SU-DHL-6 (cell line): Measurements from ENCODE around the gene CNTN4.

Source experiments
- EZH2phosphoT487 ChIP-seq: fragments of 200-600 bp; sonication (generic), shearing (Covaris generic); conservative IDR thresholded peaks from 2 replicates; pipeline ENCODE4 v1.6.1; 2018; ENCODE audit warnings: mild to moderate bottlenecking, antibody characterized with exemption, low read length, moderate library complexity, mixed read lengths
- TF ChIP-seq, protein P1 (sequence below): fragments of 200-600 bp; sonication (generic); IDR thresholded peaks from one replicate; pipeline ENCODE4 v1.5.1; 2017; ENCODE audit warnings: antibody characterized with exemption, mild to moderate bottlenecking, low read length, moderate library complexity; ENCODE audit not compliant: insufficient read depth, poor library complexity, severe bottlenecking

DNA sequence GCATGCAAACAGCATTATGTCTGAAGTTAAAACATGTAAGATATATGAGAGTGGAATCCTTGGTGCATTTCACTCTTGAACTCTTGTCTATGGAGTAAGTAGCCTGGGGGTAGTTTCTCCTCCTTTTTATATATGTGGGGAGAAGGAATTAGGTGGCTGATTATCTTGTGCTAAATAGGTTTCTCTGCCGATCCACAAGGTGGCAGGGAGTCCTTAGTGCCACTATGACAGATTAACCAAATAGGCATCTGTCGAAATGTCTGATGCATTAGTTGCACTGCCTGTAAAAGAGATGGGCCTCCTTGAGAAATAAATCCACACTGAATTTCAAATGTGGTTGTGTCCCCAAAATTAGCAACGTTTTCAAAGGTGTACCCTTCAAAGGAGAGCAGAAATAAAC lies 170.1 kb downstream of the CNTN4 start:
- TF ChIP-seq, protein P1, sequence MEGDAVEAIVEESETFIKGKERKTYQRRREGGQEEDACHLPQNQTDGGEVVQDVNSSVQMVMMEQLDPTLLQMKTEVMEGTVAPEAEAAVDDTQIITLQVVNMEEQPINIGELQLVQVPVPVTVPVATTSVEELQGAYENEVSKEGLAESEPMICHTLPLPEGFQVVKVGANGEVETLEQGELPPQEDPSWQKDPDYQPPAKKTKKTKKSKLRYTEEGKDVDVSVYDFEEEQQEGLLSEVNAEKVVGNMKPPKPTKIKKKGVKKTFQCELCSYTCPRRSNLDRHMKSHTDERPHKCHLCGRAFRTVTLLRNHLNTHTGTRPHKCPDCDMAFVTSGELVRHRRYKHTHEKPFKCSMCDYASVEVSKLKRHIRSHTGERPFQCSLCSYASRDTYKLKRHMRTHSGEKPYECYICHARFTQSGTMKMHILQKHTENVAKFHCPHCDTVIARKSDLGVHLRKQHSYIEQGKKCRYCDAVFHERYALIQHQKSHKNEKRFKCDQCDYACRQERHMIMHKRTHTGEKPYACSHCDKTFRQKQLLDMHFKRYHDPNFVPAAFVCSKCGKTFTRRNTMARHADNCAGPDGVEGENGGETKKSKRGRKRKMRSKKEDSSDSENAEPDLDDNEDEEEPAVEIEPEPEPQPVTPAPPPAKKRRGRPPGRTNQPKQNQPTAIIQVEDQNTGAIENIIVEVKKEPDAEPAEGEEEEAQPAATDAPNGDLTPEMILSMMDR: no peak
- no peak for TF ChIP-seq EZH2phosphoT487
